Thyroid gland (tissue), 4 donors: ENCODE data around the gene EYS. TPM values are rescaled to one million over a fixed set of nuclear protein-coding genes. Genes with fewer than 3 reads are reported as not detected.

ENCODE experiments used
- DNase-seq, 2 donors: peaks; one replicate each; pipeline ENCODE4 v3.0.0-alpha.2; 2019
- H3K27ac ChIP-seq, 3 donors: fragments of 200-600 bp; sonication (generic); 1 replicate in 2 of 3; 2 replicates in 1 of 3; pipeline ENCODE4 v1.5.1; 2016 to 2019; ENCODE audit warnings: mild to moderate bottlenecking in 1 of 3, moderate library complexity in 1 of 3
- H3K27me3 ChIP-seq: fragments of 200-600 bp; sonication (generic); one replicate; pipeline ENCODE4 v1.5.1; 2019
- H3K36me3 ChIP-seq, 2 donors: fragments of 200-600 bp; sonication (generic); one replicate each; pipeline ENCODE4 v1.5.1; 2016 to 2019
- H3K4me1 ChIP-seq, 2 donors: fragments of 200-600 bp; sonication (generic); one replicate each; pipeline ENCODE4 v1.5.1; 2017 to 2019
- H3K4me3 ChIP-seq, 3 donors: fragments of 200-600 bp; sonication (generic); replicated peaks in 1 of 3; 1 replicate in 2 of 3; 2 replicates in 1 of 3; pipeline ENCODE4 v1.5.1; 2016; ENCODE audit warnings: mild to moderate bottlenecking in 1 of 3
- H3K9me3 ChIP-seq: fragments of 200-600 bp; sonication (generic); one replicate; pipeline ENCODE4 v1.5.1; 2017
- CTCF ChIP-seq, 6 experiments: fragments of 200-600 bp in 3 of 6; fragments of 450-650 bp in 3 of 6; sonication (generic) in 3 of 6; IDR thresholded peaks; one replicate each; pipeline ENCODE4 v1.5.1; 2016 to 2019; ENCODE audit warnings: antibody characterized with exemption in 6 of 6, mild to moderate bottlenecking in 2 of 6, inconsistent platforms in 1 of 6, moderate library complexity in 1 of 6
- POLR2A ChIP-seq, 2 donors: fragments of 450-650 bp; IDR thresholded peaks; one replicate each; pipeline ENCODE4 v1.6.1; 2017; ENCODE audit warnings: antibody characterized with exemption in 2 of 2, mild to moderate bottlenecking in 2 of 2, moderate library complexity in 1 of 2
- WGBS, 2 donors: methylation state at CpG; one replicate each; pipeline ENCODE4 v1.1.5; 2017; 5-methylcytosine and 5-hydroxymethylcytosine counted together
- intact Hi-C: fragments of 100-400 bp; cut with DNase I; formaldehyde crosslinking; loops from one replicate; pipeline ENCODE4 v1.15.1; 2023
- total RNA-seq, 4 donors: library from RNA; depleted of rRNA; stranded (reverse); fragments of >200 nt; gene quantifications; one replicate each; pipeline ENCODE4 v1.2.3, GENCODE V29; 2016

EYS gene
- total RNA-seq, 4 donors from 2014 or later = not detected

- H3K4me1 ChIP-seq = no peaks in the 10 kb centered on the region
- no peaks in the 10 kb centered on the region for H3K36me3 ChIP-seq
- no peaks in the 10 kb centered on the region for H3K9me3 ChIP-seq
- intact Hi-C loops = no loop called here
- no peak for DNase-seq
- no peak overlapping the region for H3K27ac ChIP-seq
- no peak overlapping the region for H3K4me3 ChIP-seq
- WGBS, 2 donors = 42 to 59% methylated on average over 3 of the region's 3 CpGs
- TF ChIP-seq POLR2A (IDR thresholded peaks at IDR 0.05) (no peak), CTCF (IDR thresholded peaks at IDR 0.05) (no peak)
- no peaks in the 10 kb centered on the region for H3K27me3 ChIP-seq
Measured at GRCh38 chr6:65566117-65566516, 140.9 kb downstream of the EYS start.

GRCh38 chr6:65558071-65558470 lies 149.0 kb downstream of the EYS start:
- WGBS, 2 donors = 89 to 97% methylated on average over 4 to 6 of the region's 6 CpGs

GRCh38 chr6:65557224-65557623 lies 149.8 kb downstream of the EYS start:
- 86 to 87% methylated on average over 5 to 6 of the region's 6 CpGs for WGBS, 2 donors

More at GRCh38 chr6:65558071-65558470, 149.0 kb downstream of the EYS start:
- no peak overlapping the region for H3K27ac ChIP-seq
- no peaks in the 10 kb centered on the region for H3K27me3 ChIP-seq
- no peaks in the 10 kb centered on the region for H3K36me3 ChIP-seq
- intact Hi-C loops = no loop called here
- no peaks in the 10 kb centered on the region for H3K9me3 ChIP-seq
- no peaks in the 10 kb centered on the region for H3K4me1 ChIP-seq
- DNase-seq = no peak
- TF ChIP-seq CTCF (IDR thresholded peaks at IDR 0.05) (no peak), POLR2A (IDR thresholded peaks at IDR 0.05) (no peak)
- no peak overlapping the region for H3K4me3 ChIP-seq

GRCh38 chr6:65546894-65547293 lies 160.1 kb downstream of the EYS start:
- DNase-seq = no peak
- WGBS, 2 donors = 86 to 90% methylated on average over 3 of the region's 3 CpGs
- H3K9me3 ChIP-seq = no peaks in the 10 kb centered on the region
- no peaks in the 10 kb centered on the region for H3K27me3 ChIP-seq
- H3K27ac ChIP-seq = no peak overlapping the region
- H3K4me3 ChIP-seq = no peak overlapping the region
- intact Hi-C loops = no loop called here
- H3K4me1 ChIP-seq = no peaks in the 10 kb centered on the region
- no peaks in the 10 kb centered on the region for H3K36me3 ChIP-seq
- TF ChIP-seq POLR2A (IDR thresholded peaks at IDR 0.05) = no peak
- TF ChIP-seq CTCF (IDR thresholded peaks at IDR 0.05) = no peak

More at GRCh38 chr6:65557224-65557623, 149.8 kb downstream of the EYS start:
- Histone ChIP-seq H3K9me3 (no peaks in the 10 kb centered on the region), H3K4me1 (no peaks in the 10 kb centered on the region), H3K27ac (no peak overlapping the region), H3K4me3 (no peak overlapping the region), H3K36me3 (no peaks in the 10 kb centered on the region), H3K27me3 (no peaks in the 10 kb centered on the region)
- intact Hi-C loops = no loop called here
- no peak for DNase-seq
- TF ChIP-seq CTCF (IDR thresholded peaks at IDR 0.05) (no peak), POLR2A (IDR thresholded peaks at IDR 0.05) (no peak)

GRCh38 chr6:65545920-65546319 lies 161.1 kb downstream of the EYS start:
- DNase-seq = no peak
- Histone ChIP-seq H3K27ac (no peak overlapping the region), H3K9me3 (no peaks in the 10 kb centered on the region), H3K36me3 (no peaks in the 10 kb centered on the region), H3K4me1 (no peaks in the 10 kb centered on the region), H3K4me3 (no peak overlapping the region), H3K27me3 (no peaks in the 10 kb centered on the region)
- WGBS, 2 donors = 72 to 78% methylated on average over 2 of the region's 2 CpGs
- TF ChIP-seq CTCF (IDR thresholded peaks at IDR 0.05) = no peak
- no peak for TF ChIP-seq POLR2A (IDR thresholded peaks at IDR 0.05)
- intact Hi-C loops = no loop called here
